ENCODE data around the gene UBE2D4.
"Not testable (repeated sequence)": the region's sequence is repeated elsewhere in the genome, so short reads cannot be mapped to it uniquely, and the experiment has no call there.

Gene UBE2D4

DNA sequence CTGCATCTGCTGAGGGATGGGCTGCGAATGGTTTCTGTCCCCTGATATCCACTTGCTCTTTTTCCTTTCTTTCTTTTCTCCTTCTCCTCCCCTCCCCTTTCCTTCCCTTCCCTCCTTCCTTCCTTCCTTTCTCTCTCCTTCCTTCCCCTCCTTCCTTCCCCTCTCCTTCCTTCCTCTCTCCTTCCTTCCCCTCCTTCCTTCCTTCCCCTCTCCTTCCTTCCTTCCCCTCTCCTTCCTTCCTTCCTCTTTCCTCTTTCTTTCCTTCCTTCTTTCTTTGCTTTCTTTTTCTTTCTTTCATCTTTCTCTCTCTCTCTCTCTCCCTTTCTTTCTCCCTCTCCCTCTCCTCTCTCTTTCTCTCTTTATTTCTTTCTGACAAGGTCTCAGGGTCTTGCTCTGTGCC lies 51.3 kb downstream of the UBE2D4 start:
- no peaks in the 10 kb centered on the region for H3K79me2 ChIP-seq (ENCODE audit: insufficient read depth, low read depth)
- TF ChIP-seq, protein P1, sequence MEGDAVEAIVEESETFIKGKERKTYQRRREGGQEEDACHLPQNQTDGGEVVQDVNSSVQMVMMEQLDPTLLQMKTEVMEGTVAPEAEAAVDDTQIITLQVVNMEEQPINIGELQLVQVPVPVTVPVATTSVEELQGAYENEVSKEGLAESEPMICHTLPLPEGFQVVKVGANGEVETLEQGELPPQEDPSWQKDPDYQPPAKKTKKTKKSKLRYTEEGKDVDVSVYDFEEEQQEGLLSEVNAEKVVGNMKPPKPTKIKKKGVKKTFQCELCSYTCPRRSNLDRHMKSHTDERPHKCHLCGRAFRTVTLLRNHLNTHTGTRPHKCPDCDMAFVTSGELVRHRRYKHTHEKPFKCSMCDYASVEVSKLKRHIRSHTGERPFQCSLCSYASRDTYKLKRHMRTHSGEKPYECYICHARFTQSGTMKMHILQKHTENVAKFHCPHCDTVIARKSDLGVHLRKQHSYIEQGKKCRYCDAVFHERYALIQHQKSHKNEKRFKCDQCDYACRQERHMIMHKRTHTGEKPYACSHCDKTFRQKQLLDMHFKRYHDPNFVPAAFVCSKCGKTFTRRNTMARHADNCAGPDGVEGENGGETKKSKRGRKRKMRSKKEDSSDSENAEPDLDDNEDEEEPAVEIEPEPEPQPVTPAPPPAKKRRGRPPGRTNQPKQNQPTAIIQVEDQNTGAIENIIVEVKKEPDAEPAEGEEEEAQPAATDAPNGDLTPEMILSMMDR (conservative IDR thresholded peaks at IDR 0.05; ENCODE audit: low read depth, low read length): no peak
- no peak overlapping the region for H3K4me2 ChIP-seq
- H3K4me1 ChIP-seq (ENCODE audit: low read depth, poor library complexity, severe bottlenecking): no peaks in the 10 kb centered on the region
- H3K4me3 ChIP-seq (IDR thresholded peaks at IDR 0.05; ENCODE audit: insufficient read depth, low read depth, low read length): no peak overlapping the region
- no peaks in the 10 kb centered on the region for H3K36me3 ChIP-seq (ENCODE audit: insufficient read depth)
- no peak overlapping the region for H2AFZ ChIP-seq (ENCODE audit: low read depth)
- no peaks in the 10 kb centered on the region for H4K20me1 ChIP-seq (ENCODE audit: insufficient read depth)
- no peak overlapping the region for H3K27ac ChIP-seq
- no peaks in the 10 kb centered on the region for H3K27me3 ChIP-seq (ENCODE audit: insufficient read depth, low read depth)
- no peak overlapping the region for H3K9ac ChIP-seq

DNA sequence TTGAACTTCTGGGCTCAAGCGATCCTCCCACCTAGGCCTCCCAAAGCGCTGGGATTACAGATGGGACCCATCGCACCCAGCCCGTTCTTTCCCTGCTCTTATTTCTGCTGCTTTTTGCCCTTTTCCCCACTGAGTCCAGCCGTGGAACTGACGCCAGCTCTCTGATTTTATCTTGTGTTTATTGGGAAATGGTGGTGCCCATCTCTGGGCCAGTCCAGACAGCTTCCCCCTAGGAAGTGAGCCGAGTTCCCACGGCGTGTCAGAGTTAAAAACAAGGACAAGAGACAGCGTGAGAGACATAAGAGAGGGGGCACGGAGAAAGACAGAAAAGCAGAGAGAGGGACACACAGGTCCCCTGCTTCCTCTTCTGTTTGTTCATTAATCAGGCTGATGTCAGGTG lies 51.9 kb downstream of the UBE2D4 start:
- not testable (repeated sequence) for H3K9ac ChIP-seq; H3K27me3 ChIP-seq (ENCODE audit: insufficient read depth, low read depth); H3K36me3 ChIP-seq (ENCODE audit: insufficient read depth); H3K27ac ChIP-seq; H3K4me3 ChIP-seq (IDR thresholded peaks at IDR 0.05; ENCODE audit: insufficient read depth, low read depth, low read length); H3K4me2 ChIP-seq; H4K20me1 ChIP-seq (ENCODE audit: insufficient read depth); H2AFZ ChIP-seq (ENCODE audit: low read depth); H3K79me2 ChIP-seq (ENCODE audit: insufficient read depth, low read depth); H3K4me1 ChIP-seq (ENCODE audit: low read depth, poor library complexity, severe bottlenecking)

DNA sequence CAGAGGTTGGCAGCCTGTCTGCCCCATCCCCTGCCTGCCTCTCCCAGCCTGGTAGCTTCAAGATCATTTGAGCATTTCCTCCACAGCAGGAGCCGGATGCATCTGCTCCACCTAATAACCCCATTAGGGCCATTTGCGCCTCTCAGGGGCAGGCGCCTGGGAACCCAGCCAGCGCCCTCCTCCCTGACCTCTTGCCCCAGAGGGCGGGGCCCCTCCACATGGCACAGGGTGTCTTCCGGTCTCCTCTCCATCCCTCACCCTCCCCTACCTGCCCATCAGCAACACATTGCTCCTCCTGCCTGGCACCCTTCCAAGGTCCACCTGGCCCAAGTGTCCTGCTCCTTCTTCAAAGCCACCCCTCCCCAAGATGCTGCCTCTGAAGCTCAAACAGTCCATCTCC lies 56.6 kb downstream of the UBE2D4 start:
- not testable (repeated sequence) for H2AFZ ChIP-seq (ENCODE audit: low read depth); H3K9ac ChIP-seq; H3K4me3 ChIP-seq (IDR thresholded peaks at IDR 0.05; ENCODE audit: insufficient read depth, low read depth, low read length); H3K4me1 ChIP-seq (ENCODE audit: low read depth, poor library complexity, severe bottlenecking); H3K4me2 ChIP-seq; H3K27me3 ChIP-seq (ENCODE audit: insufficient read depth, low read depth); H4K20me1 ChIP-seq (ENCODE audit: insufficient read depth); H3K36me3 ChIP-seq (ENCODE audit: insufficient read depth); H3K27ac ChIP-seq; H3K79me2 ChIP-seq (ENCODE audit: insufficient read depth, low read depth)

DNA sequence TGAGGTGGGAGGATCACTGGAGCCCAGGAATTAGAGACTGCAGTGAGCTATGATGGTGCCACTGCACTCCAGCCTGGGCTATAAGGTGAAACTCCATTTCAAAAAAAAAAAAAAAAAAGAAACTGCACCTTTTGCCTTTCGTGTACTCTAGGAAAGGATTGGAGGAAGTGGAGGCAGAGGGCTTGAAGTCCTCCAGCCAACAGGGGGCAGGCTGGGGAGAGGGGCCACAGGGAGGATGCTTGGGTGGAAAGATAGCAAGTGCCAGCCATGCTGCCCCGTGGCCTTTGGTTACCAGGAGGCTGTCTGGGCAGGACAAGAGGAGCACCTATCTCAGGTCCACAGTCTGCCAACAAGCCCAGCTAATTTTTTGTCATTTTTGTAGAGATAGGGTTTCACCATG lies 57.5 kb downstream of the UBE2D4 start:
- H3K4me3 ChIP-seq (IDR thresholded peaks at IDR 0.05; ENCODE audit: insufficient read depth, low read depth, low read length); H3K4me2 ChIP-seq; H3K4me1 ChIP-seq (ENCODE audit: low read depth, poor library complexity, severe bottlenecking); H4K20me1 ChIP-seq (ENCODE audit: insufficient read depth); H3K36me3 ChIP-seq (ENCODE audit: insufficient read depth); H3K27ac ChIP-seq; H2AFZ ChIP-seq (ENCODE audit: low read depth); H3K9ac ChIP-seq; H3K27me3 ChIP-seq (ENCODE audit: insufficient read depth, low read depth); H3K79me2 ChIP-seq (ENCODE audit: insufficient read depth, low read depth): not testable (repeated sequence)

DNA sequence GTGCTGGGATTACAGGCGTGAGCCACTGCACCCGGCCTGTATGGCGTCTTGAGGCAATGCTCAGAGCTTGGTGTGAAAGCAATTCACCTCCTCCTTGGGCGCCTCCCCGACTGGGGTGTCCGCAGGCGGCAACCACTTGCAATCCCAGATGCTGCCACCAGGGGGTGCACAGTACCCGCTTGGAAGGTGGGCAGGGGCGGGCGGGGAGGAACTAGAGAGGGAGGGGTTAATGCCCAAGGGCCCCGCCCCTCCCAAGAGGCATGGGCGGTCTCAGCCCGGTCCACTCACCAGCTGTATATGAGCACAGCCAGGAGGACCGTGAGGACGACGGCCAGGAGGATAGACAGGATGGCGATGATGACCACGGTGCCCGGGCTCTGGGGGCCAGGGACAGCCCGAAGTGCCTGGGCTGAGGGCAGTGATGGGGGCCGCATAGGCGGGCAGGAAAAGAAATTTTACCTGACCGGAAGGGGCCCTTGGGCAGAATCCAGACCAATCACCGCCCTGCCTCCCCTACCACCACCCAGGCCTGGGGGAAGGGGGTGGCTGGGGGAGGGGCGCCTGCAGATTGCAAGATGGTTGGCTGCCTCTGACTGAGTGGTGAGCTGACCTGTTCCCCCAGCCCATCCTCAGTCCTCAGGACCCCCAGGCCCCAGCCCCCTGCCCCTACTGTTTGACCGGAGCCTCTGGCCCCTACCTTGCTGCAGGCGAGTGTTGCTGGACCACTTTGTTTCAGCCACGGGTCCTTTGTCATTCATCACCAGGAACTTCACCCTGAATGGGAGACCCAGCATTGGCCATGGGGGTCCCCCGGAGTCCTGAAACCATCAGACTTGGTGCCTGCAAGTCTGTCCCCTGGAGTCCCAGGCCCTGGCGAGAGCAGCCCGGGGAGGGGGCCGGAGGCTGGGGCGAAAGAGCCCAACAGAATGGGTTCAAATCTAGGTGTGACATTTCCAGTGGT lies 59.9 kb downstream of the UBE2D4 start:
- H3K27me3 ChIP-seq (ENCODE audit: insufficient read depth, low read depth); H3K9ac ChIP-seq; H3K79me2 ChIP-seq (ENCODE audit: insufficient read depth, low read depth); H3K4me3 ChIP-seq (IDR thresholded peaks at IDR 0.05; ENCODE audit: insufficient read depth, low read depth, low read length); H3K4me1 ChIP-seq (ENCODE audit: low read depth, poor library complexity, severe bottlenecking); H3K4me2 ChIP-seq; H3K36me3 ChIP-seq (ENCODE audit: insufficient read depth); H3K27ac ChIP-seq; H4K20me1 ChIP-seq (ENCODE audit: insufficient read depth): not testable (repeated sequence)
- H2AFZ ChIP-seq (ENCODE audit: low read depth): peak overlapping the region; percentile 34; the same call in 1 of the 2 replicates
- TF ChIP-seq, protein P1 (conservative IDR thresholded peaks at IDR 0.05; ENCODE audit: low read depth, low read length): peak; percentile 61

DNA sequence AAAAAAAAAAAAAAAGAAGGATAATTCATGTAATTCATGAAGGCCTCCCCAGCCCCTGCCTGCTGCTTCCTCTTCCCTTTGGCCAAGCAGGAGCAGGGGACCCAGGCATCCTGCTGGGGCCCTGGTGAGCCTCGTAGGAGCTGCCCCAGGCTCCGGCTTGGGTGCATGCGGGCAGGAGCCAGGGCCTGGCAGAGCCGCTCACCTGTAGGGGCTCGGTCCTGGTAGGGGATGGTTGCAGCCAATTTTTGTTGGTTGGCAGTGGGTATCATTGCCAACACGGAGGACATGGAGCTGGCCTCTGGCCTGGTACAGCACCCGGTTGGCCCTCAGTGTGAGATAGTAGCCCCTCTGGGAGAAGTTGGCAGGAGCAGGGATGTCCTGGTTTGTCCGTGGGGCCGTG lies 61.2 kb downstream of the UBE2D4 start:
- H3K27ac ChIP-seq; H3K79me2 ChIP-seq (ENCODE audit: insufficient read depth, low read depth); H3K27me3 ChIP-seq (ENCODE audit: insufficient read depth, low read depth); H3K9ac ChIP-seq; H3K36me3 ChIP-seq (ENCODE audit: insufficient read depth); H3K4me3 ChIP-seq (IDR thresholded peaks at IDR 0.05; ENCODE audit: insufficient read depth, low read depth, low read length); H3K4me1 ChIP-seq (ENCODE audit: low read depth, poor library complexity, severe bottlenecking); H2AFZ ChIP-seq (ENCODE audit: low read depth); H4K20me1 ChIP-seq (ENCODE audit: insufficient read depth); H3K4me2 ChIP-seq: not testable (repeated sequence)

DNA sequence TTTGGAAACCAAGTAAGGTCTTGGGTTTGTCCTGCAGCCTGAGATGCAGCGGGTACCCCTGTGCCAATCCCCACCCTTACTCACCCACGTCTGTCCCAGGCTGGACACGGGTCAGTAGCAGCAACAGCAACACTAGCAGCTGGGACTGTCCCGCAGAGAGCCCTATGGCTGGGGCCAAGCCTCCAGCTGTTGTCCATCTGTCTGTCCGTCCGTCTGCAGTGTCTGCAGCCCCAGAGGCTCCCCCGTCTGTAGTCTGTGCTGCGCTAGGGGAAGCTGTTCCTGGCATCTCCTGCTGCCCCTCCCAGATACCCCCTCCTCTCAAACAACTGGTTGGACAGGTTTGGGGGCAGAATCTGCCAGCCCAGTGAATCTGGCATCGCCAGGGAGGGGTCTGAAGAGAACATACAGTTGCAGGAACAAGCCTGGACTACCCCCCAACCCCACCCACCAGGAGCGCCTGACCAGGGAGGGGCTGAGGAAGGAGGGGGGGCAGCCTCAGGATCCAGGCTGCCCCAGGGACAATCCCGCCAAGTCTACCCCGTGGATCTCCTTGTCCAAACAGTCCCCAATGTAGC lies 63.9 kb downstream of the UBE2D4 start:
- not testable (repeated sequence) for H3K4me2 ChIP-seq, H3K27ac ChIP-seq

DNA sequence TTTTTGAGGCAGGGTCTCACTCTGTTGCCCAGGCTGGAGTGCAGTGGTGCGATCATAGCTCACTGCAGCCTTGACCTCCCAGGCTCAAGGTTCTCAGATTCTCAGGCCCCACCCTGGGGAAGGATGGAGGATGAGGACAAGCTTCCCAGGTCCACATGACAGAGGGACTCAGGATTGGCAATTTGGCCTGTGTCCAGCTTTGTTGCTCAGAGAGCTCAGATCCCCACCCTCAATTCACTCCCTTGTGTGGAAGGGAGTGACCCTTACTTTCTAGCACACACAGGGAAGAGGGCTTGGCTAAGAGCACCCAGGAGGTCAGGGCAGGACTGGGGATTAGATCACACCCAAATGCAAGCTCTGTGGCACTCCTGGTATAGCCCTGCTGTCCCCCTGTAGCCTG lies 64.6 kb downstream of the UBE2D4 start:
- H3K4me2 ChIP-seq; H3K79me2 ChIP-seq (ENCODE audit: insufficient read depth, low read depth); H3K27me3 ChIP-seq (ENCODE audit: insufficient read depth, low read depth); H2AFZ ChIP-seq (ENCODE audit: low read depth); H4K20me1 ChIP-seq (ENCODE audit: insufficient read depth); H3K27ac ChIP-seq; H3K36me3 ChIP-seq (ENCODE audit: insufficient read depth); H3K4me3 ChIP-seq (IDR thresholded peaks at IDR 0.05; ENCODE audit: insufficient read depth, low read depth, low read length); H3K9ac ChIP-seq; H3K4me1 ChIP-seq (ENCODE audit: low read depth, poor library complexity, severe bottlenecking): not testable (repeated sequence)

More for the DNA sequence above, 63.9 kb downstream of the UBE2D4 start:
- not testable (repeated sequence) for H3K4me3 ChIP-seq (IDR thresholded peaks at IDR 0.05; ENCODE audit: insufficient read depth, low read depth, low read length); H3K79me2 ChIP-seq (ENCODE audit: insufficient read depth, low read depth); H4K20me1 ChIP-seq (ENCODE audit: insufficient read depth); H3K4me1 ChIP-seq (ENCODE audit: low read depth, poor library complexity, severe bottlenecking); H3K9ac ChIP-seq; H3K36me3 ChIP-seq (ENCODE audit: insufficient read depth); H3K27me3 ChIP-seq (ENCODE audit: insufficient read depth, low read depth); H2AFZ ChIP-seq (ENCODE audit: low read depth)
